Measurements from ENCODE around the gene ACSBG1. TPM values are rescaled to one million over a fixed set of nuclear protein-coding genes. Genes with fewer than 3 reads are reported as not detected.
"Not testable (repeated sequence)": the region's sequence is repeated elsewhere in the genome, so short reads cannot be mapped to it uniquely, and the experiment has no call there.

The ACSBG1 gene
- total RNA-seq, 4 donors from 2014 or later, result 75.9 to 131 (median 92.8) TPM

DNA sequence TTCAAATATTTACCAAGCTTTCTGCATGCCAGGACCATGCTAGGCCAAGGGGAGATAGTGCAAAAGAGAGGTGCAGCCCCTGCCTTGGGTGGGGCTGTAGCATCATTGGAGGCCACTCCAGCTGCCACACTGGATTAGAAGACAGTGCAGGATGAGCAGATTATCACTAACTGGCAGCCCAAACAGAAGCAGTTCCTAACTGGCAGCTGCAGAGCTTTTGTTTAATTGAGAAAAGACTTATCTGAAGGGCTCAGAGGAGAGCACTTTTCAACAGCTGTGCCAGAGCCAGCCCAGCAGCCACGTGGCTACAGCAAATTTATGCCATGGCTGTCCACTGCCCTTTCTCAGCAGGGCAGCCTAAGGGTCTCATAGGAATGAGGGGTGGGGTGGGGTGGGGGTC, 13.5 kb upstream of the ACSBG1 start:
- 82 to 86% methylated on average over 1 of the region's 1 CpG for WGBS, 2 donors
- intact Hi-C loops (cut with DNase I; ENCODE audit: low total_unique reads), result no loop called here

DNA sequence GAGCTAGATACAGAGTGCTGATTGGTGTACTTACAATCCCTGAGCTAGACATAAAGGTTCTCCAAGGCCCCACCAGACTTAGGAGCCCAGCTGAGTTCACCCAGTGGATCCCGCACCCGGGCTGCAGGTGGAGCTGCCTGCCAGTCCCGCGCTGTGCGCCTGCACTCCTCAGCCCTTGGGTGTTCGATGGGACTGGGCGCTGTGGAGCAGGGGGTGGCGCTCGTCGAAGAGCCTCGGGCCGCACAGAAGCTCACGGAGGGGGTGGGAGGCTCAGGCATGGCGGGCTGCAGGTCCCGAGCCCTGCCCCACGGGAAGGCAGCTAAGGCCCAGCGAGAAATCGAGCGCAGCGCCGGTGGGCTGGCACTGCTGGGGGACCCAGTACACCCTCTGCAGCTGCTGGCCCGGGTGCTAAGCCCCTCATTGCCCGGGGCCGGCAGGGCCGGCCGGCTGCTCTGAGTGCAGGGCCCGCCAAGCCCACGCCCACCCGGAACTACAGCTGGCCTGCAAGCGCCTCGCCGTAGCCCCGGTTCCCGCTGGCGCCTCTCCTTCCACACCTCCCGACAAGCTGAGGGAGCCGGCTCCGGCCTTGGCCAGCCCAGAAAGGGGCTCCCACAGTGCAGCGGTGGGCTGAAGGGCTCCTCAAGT, 11.7 kb upstream of the ACSBG1 start:
- DNase-seq (ENCODE audit: low spot score in 2 of 2); intact Hi-C loops (cut with DNase I; ENCODE audit: low total_unique reads); H3K4me3 ChIP-seq (ENCODE audit: low read depth, poor library complexity, severe bottlenecking): not testable (repeated sequence)
- 95 to 96% methylated on average over 34 to 39 of the region's 39 CpGs for WGBS, 2 donors

More for the DNA sequence above, 13.5 kb upstream of the ACSBG1 start:
- H3K4me3 ChIP-seq (ENCODE audit: low read depth, poor library complexity, severe bottlenecking), result no peak overlapping the region
- no peak for DNase-seq (ENCODE audit: low spot score in 2 of 2)
- no peak for TF ChIP-seq POLR2A (IDR thresholded peaks at IDR 0.05)
- TF ChIP-seq, protein P1, sequence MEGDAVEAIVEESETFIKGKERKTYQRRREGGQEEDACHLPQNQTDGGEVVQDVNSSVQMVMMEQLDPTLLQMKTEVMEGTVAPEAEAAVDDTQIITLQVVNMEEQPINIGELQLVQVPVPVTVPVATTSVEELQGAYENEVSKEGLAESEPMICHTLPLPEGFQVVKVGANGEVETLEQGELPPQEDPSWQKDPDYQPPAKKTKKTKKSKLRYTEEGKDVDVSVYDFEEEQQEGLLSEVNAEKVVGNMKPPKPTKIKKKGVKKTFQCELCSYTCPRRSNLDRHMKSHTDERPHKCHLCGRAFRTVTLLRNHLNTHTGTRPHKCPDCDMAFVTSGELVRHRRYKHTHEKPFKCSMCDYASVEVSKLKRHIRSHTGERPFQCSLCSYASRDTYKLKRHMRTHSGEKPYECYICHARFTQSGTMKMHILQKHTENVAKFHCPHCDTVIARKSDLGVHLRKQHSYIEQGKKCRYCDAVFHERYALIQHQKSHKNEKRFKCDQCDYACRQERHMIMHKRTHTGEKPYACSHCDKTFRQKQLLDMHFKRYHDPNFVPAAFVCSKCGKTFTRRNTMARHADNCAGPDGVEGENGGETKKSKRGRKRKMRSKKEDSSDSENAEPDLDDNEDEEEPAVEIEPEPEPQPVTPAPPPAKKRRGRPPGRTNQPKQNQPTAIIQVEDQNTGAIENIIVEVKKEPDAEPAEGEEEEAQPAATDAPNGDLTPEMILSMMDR (IDR thresholded peaks at IDR 0.05), result no peak

DNA sequence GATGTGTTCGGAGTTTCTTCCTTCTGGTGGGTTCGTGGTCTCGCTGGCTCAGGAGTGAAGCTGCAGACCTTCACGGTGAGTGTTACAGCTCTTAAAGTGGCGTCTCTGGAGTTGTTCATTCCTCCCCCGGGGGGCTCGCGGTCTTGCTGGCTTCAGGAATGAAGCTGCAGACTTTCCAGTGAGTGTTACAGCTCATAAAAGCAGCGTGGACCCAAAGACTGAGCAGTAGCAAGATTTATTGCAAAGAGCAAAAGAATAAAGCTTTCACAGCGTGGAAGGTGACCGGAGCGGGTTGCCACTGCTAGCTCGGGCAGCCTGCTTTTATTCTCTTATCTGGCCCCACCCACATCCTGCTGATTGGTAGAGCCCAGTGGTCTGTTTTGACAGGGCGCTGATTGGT, 11.0 kb upstream of the ACSBG1 start:
- 85 to 88% methylated on average over 13 to 14 of the region's 14 CpGs for WGBS, 2 donors
- intact Hi-C loops (cut with DNase I; ENCODE audit: low total_unique reads), result not testable (repeated sequence)

DNA sequence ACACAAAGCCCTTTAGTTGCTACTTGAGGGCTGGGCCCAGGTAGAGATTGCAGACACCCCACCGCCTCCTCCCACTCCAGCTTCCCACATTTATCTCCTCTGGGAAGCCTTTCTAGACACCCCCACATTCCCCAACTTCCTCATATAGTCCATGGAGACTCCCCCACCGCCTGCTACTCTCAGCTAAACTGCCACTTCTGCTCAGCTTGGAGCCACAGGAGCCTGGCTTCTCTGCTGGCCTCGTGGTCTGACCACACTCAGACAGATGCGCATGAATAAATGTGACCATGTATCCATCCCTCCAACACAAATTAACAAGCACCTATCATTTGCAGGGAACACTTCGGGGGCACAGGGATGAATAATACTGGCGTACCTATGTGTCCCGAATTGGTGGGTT, 10.5 kb upstream of the ACSBG1 start:
- H3K4me3 ChIP-seq (ENCODE audit: low read depth, poor library complexity, severe bottlenecking), result no peak overlapping the region
- no peak for DNase-seq (ENCODE audit: low spot score in 2 of 2)
- TF ChIP-seq, protein P1 (IDR thresholded peaks at IDR 0.05), result no peak
- no peak for TF ChIP-seq POLR2A (IDR thresholded peaks at IDR 0.05)
- 60 to 75% methylated on average over 6 to 7 of the region's 7 CpGs for WGBS, 2 donors
- intact Hi-C loops (cut with DNase I; ENCODE audit: low total_unique reads), result loop anchor here (5.0 kb wide), 2 partner anchors 118 to 133 kb away; no protein-coding TSS in a partner anchor

More for the DNA sequence above, 11.0 kb upstream of the ACSBG1 start:
- not testable (repeated sequence) for DNase-seq (ENCODE audit: low spot score in 2 of 2); H3K4me3 ChIP-seq (ENCODE audit: low read depth, poor library complexity, severe bottlenecking)

DNA sequence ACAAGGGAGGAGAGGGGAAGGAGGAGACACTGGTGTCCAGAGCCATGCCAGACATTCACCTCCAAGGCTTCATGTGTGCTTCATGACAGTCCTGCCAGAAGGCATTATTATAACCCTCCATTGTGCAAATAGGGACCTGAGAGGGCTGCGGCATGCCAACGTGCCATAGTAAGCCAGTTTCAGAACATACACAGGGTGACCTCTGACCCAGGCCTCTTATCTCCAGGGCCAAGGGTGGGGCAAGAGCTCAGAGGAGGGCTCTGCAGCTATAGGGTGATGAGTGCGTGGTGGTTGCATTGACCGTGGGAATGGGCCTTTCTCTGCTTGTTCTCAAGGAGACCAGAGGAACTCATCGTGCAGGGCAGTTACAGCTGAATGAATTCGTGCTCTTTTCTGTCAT, 9.7 kb upstream of the ACSBG1 start:
- intact Hi-C loops (cut with DNase I; ENCODE audit: low total_unique reads), result loop anchor here (5.0 kb wide), 2 partner anchors 117 to 132 kb away; no protein-coding TSS in a partner anchor
- 85 to 89% methylated on average over 6 of the region's 6 CpGs for WGBS, 2 donors
- DNase-seq (ENCODE audit: low spot score in 2 of 2), result no peak
- TF ChIP-seq POLR2A (IDR thresholded peaks at IDR 0.05), result no peak
- TF ChIP-seq, protein P1 (IDR thresholded peaks at IDR 0.05), result no peak
- H3K4me3 ChIP-seq (ENCODE audit: low read depth, poor library complexity, severe bottlenecking), result no peak overlapping the region

DNA sequence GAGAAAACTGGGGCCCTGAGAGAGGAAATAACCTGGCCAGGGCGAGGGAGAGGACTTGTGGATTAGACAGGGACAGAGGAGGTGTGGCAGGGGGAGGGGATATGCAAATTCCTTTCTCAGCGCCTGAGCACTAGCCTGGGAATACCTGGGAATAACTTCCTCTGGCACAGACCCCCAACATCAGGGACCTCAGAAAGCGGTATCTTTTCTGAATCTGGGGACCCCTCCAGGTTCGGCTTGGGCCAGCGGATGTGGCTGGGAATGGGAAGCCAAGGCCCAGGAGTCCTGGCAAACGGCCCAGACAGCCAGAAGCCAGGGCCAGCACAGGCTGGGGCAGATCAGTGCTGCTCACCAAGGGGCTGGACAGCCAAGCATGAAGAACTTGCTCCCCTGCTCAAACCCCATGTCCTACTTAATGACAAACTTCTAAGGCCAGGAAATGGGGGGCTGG, 9.2 kb upstream of the ACSBG1 start:
- WGBS, 2 donors, result 46 to 52% methylated on average over 6 of the region's 6 CpGs
- no peak overlapping the region for H3K4me3 ChIP-seq (ENCODE audit: low read depth, poor library complexity, severe bottlenecking)
- DNase-seq (ENCODE audit: low spot score in 2 of 2), result no peak
- TF ChIP-seq POLR2A (IDR thresholded peaks at IDR 0.05), result no peak
- TF ChIP-seq, protein P1 (IDR thresholded peaks at IDR 0.05), result no peak
- intact Hi-C loops (cut with DNase I; ENCODE audit: low total_unique reads), result loop anchor here (5.0 kb wide), 2 partner anchors 116 to 131 kb away; no protein-coding TSS in a partner anchor

DNA sequence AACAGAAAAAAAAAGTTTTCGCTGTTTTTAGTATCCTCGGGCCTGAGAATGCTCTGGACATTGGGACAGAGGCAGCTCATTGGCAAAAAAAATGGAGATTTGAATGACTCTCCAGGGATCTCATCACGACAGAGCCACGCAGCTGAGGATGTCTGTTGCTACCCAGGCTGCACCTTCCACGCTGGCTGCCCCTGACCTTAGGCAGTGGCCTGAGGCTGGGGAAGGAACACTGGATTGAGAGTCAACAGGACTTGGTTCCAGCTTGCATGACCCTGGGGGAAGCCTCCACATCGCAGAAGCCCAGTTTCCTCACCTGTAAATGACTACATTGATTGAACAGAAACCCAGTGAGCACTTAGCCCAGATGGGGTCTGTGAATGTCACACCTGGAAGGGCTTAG, 8.7 kb upstream of the ACSBG1 start:
- intact Hi-C loops (cut with DNase I; ENCODE audit: low total_unique reads), result loop anchor here (5.0 kb wide), 2 partner anchors 116 to 131 kb away; no protein-coding TSS in a partner anchor
- TF ChIP-seq, protein P1 (IDR thresholded peaks at IDR 0.05), result no peak
- TF ChIP-seq POLR2A (IDR thresholded peaks at IDR 0.05), result no peak

More for the DNA sequence above, 8.7 kb upstream of the ACSBG1 start:
- 82 to 85% methylated on average over 5 to 6 of the region's 6 CpGs for WGBS, 2 donors
- H3K4me3 ChIP-seq (ENCODE audit: low read depth, poor library complexity, severe bottlenecking), result no peak overlapping the region
- no peak for DNase-seq (ENCODE audit: low spot score in 2 of 2)
